ENCODE results near the gene RAB7A.

DNA sequence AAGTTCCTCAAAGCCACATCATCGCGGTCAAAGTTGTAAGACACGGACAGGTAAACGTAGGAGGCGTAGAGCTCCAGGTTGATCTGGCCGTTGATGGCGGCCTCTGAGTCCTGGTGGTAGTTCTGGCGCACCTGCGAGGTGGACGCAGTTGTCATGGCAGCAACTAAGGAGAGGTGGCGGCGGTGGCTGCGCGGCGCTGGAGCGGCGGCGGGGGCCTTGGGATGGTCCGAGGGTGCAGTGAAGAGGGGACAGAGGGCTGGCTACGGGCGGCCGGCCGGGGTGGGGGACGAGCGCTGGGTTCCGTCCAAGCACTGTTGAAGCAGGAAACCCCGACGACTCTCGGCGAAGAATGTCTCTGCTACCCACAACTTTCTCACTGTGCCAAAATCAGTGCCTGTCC, 38.9 kb downstream of the RAB7A start:
- TF ChIP-seq, protein P1, sequence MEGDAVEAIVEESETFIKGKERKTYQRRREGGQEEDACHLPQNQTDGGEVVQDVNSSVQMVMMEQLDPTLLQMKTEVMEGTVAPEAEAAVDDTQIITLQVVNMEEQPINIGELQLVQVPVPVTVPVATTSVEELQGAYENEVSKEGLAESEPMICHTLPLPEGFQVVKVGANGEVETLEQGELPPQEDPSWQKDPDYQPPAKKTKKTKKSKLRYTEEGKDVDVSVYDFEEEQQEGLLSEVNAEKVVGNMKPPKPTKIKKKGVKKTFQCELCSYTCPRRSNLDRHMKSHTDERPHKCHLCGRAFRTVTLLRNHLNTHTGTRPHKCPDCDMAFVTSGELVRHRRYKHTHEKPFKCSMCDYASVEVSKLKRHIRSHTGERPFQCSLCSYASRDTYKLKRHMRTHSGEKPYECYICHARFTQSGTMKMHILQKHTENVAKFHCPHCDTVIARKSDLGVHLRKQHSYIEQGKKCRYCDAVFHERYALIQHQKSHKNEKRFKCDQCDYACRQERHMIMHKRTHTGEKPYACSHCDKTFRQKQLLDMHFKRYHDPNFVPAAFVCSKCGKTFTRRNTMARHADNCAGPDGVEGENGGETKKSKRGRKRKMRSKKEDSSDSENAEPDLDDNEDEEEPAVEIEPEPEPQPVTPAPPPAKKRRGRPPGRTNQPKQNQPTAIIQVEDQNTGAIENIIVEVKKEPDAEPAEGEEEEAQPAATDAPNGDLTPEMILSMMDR (conservative IDR thresholded peaks at IDR 0.05; ENCODE audit: low read depth in 2 of 2): no peak
- no peak for TF ChIP-seq EZH2 (IDR thresholded peaks at IDR 0.05; ENCODE audit: low read depth, unreplicated experiment)
- no peak for TF ChIP-seq POLR2AphosphoS5 (IDR thresholded peaks at IDR 0.05; ENCODE audit: low read depth)
- TF ChIP-seq, protein P2, sequence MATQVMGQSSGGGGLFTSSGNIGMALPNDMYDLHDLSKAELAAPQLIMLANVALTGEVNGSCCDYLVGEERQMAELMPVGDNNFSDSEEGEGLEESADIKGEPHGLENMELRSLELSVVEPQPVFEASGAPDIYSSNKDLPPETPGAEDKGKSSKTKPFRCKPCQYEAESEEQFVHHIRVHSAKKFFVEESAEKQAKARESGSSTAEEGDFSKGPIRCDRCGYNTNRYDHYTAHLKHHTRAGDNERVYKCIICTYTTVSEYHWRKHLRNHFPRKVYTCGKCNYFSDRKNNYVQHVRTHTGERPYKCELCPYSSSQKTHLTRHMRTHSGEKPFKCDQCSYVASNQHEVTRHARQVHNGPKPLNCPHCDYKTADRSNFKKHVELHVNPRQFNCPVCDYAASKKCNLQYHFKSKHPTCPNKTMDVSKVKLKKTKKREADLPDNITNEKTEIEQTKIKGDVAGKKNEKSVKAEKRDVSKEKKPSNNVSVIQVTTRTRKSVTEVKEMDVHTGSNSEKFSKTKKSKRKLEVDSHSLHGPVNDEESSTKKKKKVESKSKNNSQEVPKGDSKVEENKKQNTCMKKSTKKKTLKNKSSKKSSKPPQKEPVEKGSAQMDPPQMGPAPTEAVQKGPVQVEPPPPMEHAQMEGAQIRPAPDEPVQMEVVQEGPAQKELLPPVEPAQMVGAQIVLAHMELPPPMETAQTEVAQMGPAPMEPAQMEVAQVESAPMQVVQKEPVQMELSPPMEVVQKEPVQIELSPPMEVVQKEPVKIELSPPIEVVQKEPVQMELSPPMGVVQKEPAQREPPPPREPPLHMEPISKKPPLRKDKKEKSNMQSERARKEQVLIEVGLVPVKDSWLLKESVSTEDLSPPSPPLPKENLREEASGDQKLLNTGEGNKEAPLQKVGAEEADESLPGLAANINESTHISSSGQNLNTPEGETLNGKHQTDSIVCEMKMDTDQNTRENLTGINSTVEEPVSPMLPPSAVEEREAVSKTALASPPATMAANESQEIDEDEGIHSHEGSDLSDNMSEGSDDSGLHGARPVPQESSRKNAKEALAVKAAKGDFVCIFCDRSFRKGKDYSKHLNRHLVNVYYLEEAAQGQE (IDR thresholded peaks at IDR 0.05; ENCODE audit: unreplicated experiment): no peak
- TF ChIP-seq EZH2phosphoT487 (IDR thresholded peaks at IDR 0.05; ENCODE audit: unreplicated experiment): no peak
- no peak for TF ChIP-seq STAT1 (IDR thresholded peaks at IDR 0.05; ENCODE audit: unreplicated experiment)
- TF ChIP-seq, protein P3, sequence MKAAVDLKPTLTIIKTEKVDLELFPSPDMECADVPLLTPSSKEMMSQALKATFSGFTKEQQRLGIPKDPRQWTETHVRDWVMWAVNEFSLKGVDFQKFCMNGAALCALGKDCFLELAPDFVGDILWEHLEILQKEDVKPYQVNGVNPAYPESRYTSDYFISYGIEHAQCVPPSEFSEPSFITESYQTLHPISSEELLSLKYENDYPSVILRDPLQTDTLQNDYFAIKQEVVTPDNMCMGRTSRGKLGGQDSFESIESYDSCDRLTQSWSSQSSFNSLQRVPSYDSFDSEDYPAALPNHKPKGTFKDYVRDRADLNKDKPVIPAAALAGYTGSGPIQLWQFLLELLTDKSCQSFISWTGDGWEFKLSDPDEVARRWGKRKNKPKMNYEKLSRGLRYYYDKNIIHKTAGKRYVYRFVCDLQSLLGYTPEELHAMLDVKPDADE (IDR thresholded peaks at IDR 0.05): no peak
- TF ChIP-seq JUNB (IDR thresholded peaks at IDR 0.05; ENCODE audit: unreplicated experiment): no peak
- TF ChIP-seq CREB1 (CRISPR knock-in tag; IDR thresholded peaks at IDR 0.05; ENCODE audit: low read depth): no peak
- TF ChIP-seq ZNF114 (CRISPR knock-in tag; IDR thresholded peaks at IDR 0.05): no peak
- no peak for TF ChIP-seq ZNF331 (CRISPR knock-in tag; IDR thresholded peaks at IDR 0.05; ENCODE audit: low read depth)
- TF ChIP-seq NANOG (IDR thresholded peaks at IDR 0.05; ENCODE audit: borderline replicate concordance): no peak
